Muscle layer of colon (tissue), 2 donors: ENCODE measurements around the gene CAT.

Experiments
- H3K27ac ChIP-seq: one replicate; pipeline ENCODE4 v1.7.0; 2013; ENCODE audit warnings: low read depth, mild to moderate bottlenecking, low read length, moderate library complexity
- H3K27me3 ChIP-seq, 2 donors: one replicate each; pipeline ENCODE4 v1.7.0; 2013; ENCODE audit warnings: low read length in 2 of 2, mild to moderate bottlenecking in 2 of 2; ENCODE audit not compliant: insufficient read depth in 2 of 2, control insufficient read depth in 1 of 2
- H3K36me3 ChIP-seq: one replicate; pipeline ENCODE4 v1.7.0; 2013; ENCODE audit warnings: mild to moderate bottlenecking, low read length; ENCODE audit not compliant: insufficient read depth
- H3K4me1 ChIP-seq: one replicate; pipeline ENCODE4 v1.7.0; 2013; ENCODE audit warnings: mild to moderate bottlenecking, low read length; ENCODE audit not compliant: insufficient read depth
- H3K4me3 ChIP-seq, 2 donors: one replicate each; pipeline ENCODE4 v1.7.0; 2013; ENCODE audit warnings: low read length in 2 of 2, low read depth in 1 of 2, mild to moderate bottlenecking in 1 of 2, moderate library complexity in 1 of 2
- H3K9ac ChIP-seq: one replicate; pipeline ENCODE4 v1.7.0; 2013; ENCODE audit warnings: low read length
- H3K9me3 ChIP-seq: one replicate; pipeline ENCODE4 v1.7.0; 2013; ENCODE audit warnings: mild to moderate bottlenecking, low read length
- donor health status: abdominal sarcoma.
- donor health status: Adenocarcinoma of cecum.

Gene CAT

DNA sequence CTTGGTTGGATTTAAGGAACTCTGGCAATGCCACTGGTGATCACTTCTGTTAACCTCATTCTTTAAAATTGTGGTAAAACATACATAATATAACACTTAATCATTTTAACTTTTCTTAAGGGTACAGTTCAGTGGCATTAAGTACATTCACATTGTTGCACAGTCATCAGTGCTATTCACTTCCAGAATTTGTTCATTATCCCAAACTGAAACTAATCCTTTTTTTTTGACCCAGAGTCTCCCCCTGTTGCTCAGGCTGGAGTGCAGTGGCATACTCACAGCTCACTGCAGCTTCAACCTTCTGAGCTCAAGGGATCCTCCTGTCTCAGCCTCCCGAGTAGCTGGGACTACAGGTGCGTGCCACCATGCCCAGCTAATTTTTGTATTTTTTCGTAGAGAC lies 64.2 kb downstream of the CAT start:
- H3K9me3 ChIP-seq, result no peaks in the 10 kb centered on the region
- no peaks in the 10 kb centered on the region for H3K27me3 ChIP-seq
- no peaks in the 10 kb centered on the region for H3K36me3 ChIP-seq
- no peak overlapping the region for H3K4me3 ChIP-seq
- H3K9ac ChIP-seq, result no peak overlapping the region
- no peak overlapping the region for H3K27ac ChIP-seq
- no peaks in the 10 kb centered on the region for H3K4me1 ChIP-seq

DNA sequence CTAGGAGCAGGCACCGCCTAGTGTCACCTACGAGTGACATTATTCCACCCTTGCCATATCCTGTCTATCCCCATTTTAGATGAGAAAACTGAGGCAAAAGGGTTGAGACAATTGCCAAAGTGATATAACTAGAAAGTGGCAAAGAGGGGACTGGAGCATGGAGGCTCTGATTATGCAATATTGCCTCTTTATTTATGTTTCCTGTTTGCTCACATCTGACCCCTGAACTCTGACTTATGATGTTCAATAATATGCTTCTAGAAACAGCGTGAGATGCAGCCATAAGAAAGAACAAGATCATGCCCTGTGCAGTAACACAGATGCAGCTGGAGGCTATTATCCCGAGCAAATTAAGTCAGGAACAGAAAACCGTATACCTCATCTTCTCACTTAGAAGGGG lies 67.1 kb downstream of the CAT start:
- Histone ChIP-seq H3K27ac (no peak overlapping the region), H3K9me3 (no peaks in the 10 kb centered on the region), H3K4me1 (no peaks in the 10 kb centered on the region), H3K4me3 (no peak overlapping the region), H3K27me3 (no peaks in the 10 kb centered on the region), H3K9ac (no peak overlapping the region), H3K36me3 (no peaks in the 10 kb centered on the region)

DNA sequence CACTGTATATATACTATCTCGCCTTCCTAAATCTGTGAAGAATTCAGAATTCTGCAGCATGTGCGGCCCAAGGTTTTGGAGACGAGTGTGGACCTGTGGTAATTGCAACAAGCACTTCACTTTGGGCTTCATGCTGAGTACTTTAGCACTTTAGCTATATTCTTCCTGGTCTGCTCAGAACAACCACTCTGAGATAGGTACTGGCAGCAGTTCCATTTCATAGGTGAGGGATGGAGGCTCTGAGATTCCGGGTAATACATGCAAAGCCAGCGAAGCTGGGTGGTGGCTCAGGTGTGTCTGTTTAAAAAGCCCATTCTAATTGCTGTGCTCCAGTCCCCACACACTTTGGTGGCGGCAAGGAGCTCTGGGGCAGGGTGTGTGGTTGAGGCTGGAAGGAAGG lies 68.4 kb downstream of the CAT start:
- H3K9me3 ChIP-seq, result no peaks in the 10 kb centered on the region
- H3K27ac ChIP-seq, result no peak overlapping the region
- H3K9ac ChIP-seq, result no peak overlapping the region
- H3K27me3 ChIP-seq, result no peaks in the 10 kb centered on the region
- H3K4me3 ChIP-seq, result no peak overlapping the region
- no peaks in the 10 kb centered on the region for H3K36me3 ChIP-seq
- no peaks in the 10 kb centered on the region for H3K4me1 ChIP-seq

DNA sequence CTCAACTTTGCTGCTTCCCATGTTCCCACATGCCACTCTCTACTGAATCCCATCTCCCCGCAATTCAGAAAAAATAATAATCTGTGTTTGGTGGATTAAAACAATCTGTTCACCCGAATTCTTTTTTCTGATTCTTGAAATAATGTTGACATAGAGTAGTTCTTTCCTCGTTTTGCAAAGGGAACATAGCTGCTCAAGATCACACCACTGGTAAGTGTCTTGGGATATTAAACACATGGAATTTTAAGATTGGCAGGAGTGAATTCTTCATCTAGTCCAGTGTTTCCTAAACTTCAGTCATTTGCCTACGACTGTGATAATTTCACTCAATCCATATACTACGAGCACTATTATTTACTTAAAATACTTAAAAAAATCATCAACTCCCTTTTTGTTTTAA lies 68.9 kb downstream of the CAT start:
- Histone ChIP-seq H3K36me3 (no peaks in the 10 kb centered on the region), H3K27ac (no peak overlapping the region), H3K9me3 (no peaks in the 10 kb centered on the region), H3K9ac (no peak overlapping the region), H3K4me3 (no peak overlapping the region), H3K27me3 (no peaks in the 10 kb centered on the region), H3K4me1 (no peaks in the 10 kb centered on the region)

DNA sequence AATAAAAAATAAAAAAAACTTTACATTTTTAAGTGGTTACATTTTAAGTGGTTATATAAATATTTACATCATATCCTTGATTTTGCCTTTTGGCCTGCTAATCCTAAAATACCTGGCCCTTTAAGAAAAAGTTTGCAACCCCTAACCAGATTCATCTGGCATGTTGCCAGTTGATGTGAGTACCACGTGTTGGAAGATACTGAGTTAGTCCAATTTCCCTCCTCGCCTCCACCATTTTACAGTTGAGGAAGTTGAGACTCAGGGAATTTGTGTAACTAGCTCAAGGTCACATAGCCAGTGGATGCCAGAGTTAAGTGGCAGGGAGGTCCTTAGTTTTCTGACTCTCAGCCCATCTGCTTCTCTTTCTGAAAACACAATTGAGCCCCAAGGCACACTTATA lies 69.8 kb downstream of the CAT start:
- Histone ChIP-seq H3K9ac (no peak overlapping the region), H3K9me3 (no peaks in the 10 kb centered on the region), H3K27ac (no peak overlapping the region), H3K36me3 (no peaks in the 10 kb centered on the region), H3K4me1 (no peaks in the 10 kb centered on the region), H3K4me3 (no peak overlapping the region), H3K27me3 (no peaks in the 10 kb centered on the region)

DNA sequence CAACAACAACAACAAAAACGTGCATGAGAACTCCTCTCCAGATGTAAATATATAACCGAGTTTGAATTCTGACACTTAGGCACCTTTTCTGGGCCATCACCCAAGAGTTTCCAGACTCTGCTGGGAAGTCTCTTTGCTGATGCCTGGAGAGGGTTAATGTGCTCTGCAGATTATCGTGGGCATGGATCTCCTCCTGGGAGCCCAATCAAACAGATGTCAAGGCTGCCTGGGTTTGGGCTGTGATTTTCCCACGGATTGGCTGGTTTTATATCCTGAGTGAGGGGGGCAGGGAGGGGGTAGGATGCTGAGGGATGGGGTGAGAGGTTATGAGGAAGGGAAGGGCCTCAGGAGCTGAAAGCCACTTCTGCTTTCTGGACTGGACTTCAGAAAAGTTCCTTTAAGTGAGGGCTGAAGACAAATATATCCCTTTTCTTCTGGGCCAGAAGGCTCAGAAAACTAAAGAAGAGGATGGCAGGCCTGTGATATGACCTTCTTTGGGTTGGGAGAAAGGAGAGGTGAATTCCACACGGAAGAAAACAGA lies 70.7 kb downstream of the CAT start:
- Histone ChIP-seq H3K4me3 (no peak overlapping the region), H3K27me3 (no peaks in the 10 kb centered on the region), H3K4me1 (no peaks in the 10 kb centered on the region), H3K9ac (no peak overlapping the region), H3K9me3 (no peaks in the 10 kb centered on the region), H3K36me3 (no peaks in the 10 kb centered on the region), H3K27ac (no peak overlapping the region)

DNA sequence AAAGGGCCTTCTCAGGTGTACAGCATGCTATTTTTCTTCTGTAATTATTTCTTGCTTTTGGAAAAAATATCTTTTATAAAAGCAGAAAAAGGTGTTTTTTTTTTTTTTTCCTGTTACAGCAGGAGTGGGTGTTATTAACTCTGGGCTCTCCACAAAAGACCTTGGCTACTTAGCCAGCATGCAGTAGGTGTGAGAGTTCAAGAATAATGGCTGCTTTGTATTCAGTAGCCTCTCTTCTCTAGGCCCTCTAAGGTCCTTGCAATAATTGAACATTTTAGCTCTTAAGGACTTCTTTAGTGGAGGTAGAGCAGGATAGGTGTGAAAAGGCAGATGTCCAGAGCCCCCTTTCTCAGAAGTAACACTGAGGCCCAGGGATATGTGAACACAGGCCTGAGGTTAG lies 71.5 kb downstream of the CAT start:
- H3K27ac ChIP-seq, result no peak overlapping the region
- H3K4me1 ChIP-seq, result no peaks in the 10 kb centered on the region
- H3K36me3 ChIP-seq, result no peaks in the 10 kb centered on the region
- H3K27me3 ChIP-seq, result no peaks in the 10 kb centered on the region
- no peaks in the 10 kb centered on the region for H3K9me3 ChIP-seq
- H3K9ac ChIP-seq, result no peak overlapping the region
- no peak overlapping the region for H3K4me3 ChIP-seq

DNA sequence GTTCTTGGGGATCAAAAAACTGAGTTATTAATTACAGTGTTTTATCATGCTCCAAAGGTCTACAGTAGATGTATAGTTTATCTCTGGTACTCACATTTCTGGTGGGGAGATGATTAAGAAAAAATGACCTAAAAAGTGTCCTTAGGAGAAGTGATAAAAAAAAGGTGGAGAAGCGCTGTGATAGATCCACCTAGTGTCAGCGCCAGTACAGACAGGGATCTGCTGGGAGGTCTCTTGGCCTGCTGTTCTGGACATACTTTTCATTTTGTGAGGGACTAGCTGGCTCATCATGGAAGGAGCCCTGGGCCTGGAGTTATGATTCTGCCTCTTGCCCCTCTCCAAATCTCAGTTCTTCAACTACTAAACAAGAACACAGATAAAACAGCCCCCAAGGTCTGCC lies 71.9 kb downstream of the CAT start:
- H3K4me3 ChIP-seq, result no peak overlapping the region
- H3K9me3 ChIP-seq, result no peaks in the 10 kb centered on the region
- H3K4me1 ChIP-seq, result no peaks in the 10 kb centered on the region
- H3K27ac ChIP-seq, result no peak overlapping the region
- no peak overlapping the region for H3K9ac ChIP-seq
- H3K27me3 ChIP-seq, result no peaks in the 10 kb centered on the region
- no peaks in the 10 kb centered on the region for H3K36me3 ChIP-seq

DNA sequence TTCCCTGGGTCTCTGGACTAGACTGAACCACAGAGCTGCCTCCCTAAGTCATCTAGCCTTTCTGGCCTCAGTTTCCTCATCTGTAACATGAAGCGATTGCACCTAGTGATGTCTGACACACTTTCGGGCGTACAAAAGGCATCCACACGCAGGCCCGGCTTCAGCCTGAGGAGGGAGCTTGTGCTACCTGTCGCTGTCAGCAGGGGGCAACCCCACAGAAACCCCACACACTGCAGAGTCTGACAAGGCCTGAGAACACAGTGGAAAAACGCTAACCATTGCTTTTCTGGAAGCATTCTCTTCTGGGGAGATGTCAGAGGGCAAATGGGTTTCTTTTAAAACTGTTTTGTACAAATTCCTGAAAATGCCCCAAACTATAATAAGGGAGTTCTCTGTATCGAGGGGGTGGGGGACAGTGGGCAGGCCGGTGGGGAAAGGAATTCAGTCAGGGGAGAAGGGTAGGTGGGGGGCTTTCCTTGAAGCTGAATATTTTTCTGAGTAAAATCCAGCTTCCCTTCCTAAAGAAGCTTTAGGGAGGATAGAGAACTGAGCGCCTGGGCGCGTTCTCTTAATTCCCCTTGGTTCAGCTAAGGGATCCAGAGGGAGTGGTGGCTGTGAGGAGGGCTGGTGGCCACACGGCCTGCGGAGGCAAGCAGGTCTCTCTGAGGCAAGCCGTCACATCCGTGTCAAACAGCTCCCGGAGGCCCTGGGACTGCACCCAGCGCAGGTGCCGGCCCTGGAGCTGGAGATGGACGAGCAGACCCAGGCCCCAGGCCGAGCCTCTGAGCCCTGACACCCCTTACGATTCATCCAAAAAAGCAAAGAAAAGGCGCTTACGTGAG lies 74.3 kb downstream of the CAT start:
- no peak overlapping the region for H3K27ac ChIP-seq
- H3K4me1 ChIP-seq, result no peaks in the 10 kb centered on the region
- H3K36me3 ChIP-seq, result no peaks in the 10 kb centered on the region
- H3K9me3 ChIP-seq, result no peaks in the 10 kb centered on the region
- no peaks in the 10 kb centered on the region for H3K27me3 ChIP-seq
- no peak overlapping the region for H3K9ac ChIP-seq
- no peak overlapping the region for H3K4me3 ChIP-seq

DNA sequence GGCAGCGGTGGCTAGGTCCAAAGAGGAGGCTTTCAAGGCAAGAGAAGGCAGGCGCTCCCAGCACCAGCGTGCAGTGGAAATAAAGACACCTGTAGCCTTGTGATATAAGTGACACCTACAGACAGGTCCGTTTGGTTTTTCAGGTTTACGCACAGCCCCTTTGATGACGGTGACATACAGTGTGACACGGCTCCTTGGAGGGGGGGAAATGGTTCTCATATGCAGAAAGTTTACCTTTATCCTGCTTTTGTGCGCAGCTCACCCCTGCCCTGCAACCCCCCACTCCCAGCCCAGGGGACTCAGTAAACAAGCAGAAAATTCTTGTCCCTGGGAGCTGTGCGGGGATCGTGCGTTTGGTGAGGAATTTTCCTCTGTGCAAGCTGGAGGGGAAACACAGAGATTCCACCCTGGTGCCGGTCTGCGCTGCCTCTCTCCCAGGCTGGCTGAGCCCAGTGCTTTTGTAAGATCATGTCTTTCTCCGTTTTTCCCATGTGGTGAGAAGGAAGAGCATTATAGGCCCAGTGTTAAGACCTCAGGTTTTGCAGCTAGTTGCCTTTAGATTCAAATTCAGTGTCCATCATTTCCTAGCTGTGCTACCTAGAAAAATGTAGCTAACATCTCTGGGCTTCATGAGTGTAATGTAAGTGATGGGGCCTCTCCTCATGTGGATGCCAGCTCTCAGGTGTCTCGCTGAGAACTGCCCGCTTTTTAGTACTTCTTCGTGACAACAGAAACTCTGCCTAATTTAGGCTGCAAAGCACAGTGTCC lies 75.1 kb downstream of the CAT start, which contains the start of gene ELF5:
ELF5 (minus strand) TSS at position 113 of the 768 bp plus-strand sequence. CDS start 8,045 bp downstream, outside the sequence.
- Histone ChIP-seq H3K4me1 (no peaks in the 10 kb centered on the region), H3K36me3 (no peaks in the 10 kb centered on the region), H3K9me3 (no peaks in the 10 kb centered on the region), H3K27ac (no peak within 1 kb of the TSS), H3K9ac (no peak within 1 kb of the TSS), H3K27me3 (no peaks in the 10 kb centered on the region), H3K4me3 (no peak within 1 kb of the TSS)

DNA sequence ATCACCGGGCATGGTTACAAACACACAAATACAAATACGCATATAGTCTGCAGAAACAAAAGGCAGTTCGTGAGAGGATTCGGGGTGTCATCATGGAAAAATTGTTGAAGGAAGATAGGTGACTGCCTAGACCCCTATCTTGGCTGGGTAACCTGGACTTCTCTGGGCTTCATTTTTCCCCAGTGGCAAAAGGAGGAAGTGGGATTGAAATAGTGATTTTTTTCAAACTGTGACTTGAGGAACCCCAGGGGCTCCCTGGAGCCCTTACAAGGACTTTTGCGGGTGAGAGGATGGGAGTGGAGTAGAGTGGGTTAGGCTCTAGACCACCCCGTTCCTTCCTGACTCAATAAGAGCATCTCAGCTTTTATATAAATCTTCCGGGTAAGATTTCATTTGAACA lies 75.9 kb downstream of the CAT start:
- H3K4me1 ChIP-seq, result no peaks in the 10 kb centered on the region
- no peak overlapping the region for H3K4me3 ChIP-seq

More for the DNA sequence above, 75.9 kb downstream of the CAT start:
- Histone ChIP-seq H3K27ac (no peak overlapping the region), H3K27me3 (no peaks in the 10 kb centered on the region), H3K36me3 (no peaks in the 10 kb centered on the region), H3K9me3 (no peaks in the 10 kb centered on the region), H3K9ac (no peak overlapping the region)
